T47D (cell line): ENCODE data around the gene TBCE.

Source experiments
- DNase-seq, 2 experiments: peaks; one replicate each; pipeline versions ENCODE4 v3.0.0 to v3.0.0-alpha.2; 2011 to 2012; ENCODE audit warnings: low read depth in 1 of 2, low spot score in 1 of 2
- JUND ChIP-seq: IDR thresholded peaks from 2 replicates; pipeline ENCODE4 v1.6.1; 2012; ENCODE audit warnings: low read depth
- in situ Hi-C: cut with HindIII; loops from 2 replicates; pipeline ENCODE4 v1.10.0; 2016; ENCODE audit warnings: low sequenced_read_pairs, low pct_unique_long_range_greater_than_20kb

The TBCE gene

DNA sequence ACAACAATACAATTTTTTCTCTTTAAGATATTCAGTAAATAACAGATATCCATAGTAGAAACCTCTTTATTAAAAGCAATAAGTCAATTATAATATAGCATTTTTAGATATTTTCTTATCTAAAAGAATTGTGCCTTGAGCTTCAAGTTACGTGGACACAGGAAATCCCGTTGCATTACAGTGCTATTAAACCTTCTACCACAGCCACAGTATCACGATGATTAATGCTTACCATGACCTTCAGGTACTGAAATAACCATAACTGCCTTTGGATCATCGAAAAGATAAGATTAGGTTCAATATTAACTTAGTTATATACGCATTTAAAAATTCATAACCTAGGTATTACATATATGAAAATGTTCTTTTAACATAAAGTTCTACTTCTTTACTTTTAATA, 119.1 kb downstream of the TBCE start:
- DNase-seq, result no peak
- in situ Hi-C loops, result no loop called here
- no peak for TF ChIP-seq JUND

DNA sequence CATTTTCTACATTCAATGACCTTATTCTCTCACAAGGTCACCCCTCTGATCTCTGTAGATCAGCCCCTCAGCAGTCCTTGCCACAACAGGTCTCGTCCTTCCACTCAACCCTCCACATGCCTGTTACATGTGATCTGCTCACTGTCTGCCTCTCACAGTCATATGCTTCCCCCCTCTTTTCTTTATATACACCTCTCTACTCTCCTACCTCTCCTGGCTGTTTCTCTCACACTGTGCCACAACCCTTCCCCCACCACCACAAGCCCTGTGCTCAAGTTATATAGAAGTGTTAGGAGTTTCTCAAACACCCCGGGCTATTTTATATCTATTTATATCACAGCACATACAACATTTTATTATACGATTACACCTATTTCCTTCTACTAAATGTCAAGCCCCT, 124.4 kb downstream of the TBCE start:
- in situ Hi-C loops, result no loop called here
- TF ChIP-seq JUND, result no peak
- DNase-seq, result no peak

DNA sequence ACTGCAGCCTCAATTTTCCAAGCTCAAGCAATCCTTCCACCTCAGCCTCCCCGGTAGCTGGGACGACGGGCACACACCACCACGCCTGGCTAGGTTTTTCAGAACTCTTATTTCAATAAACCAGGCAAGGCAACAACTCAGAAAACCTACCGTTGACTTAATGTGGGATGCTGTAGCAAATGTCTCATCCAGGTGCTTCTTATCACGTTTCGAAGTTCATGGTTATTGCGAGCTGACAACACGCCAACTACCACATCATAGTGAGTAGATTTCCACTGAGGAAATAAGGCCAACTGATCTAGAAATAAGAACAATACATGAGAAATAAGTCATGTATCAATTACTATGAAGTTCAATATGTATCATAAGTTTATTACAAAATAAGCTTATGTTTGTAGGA, 127.3 kb downstream of the TBCE start:
- no peak for DNase-seq
- in situ Hi-C loops, result no loop called here
- TF ChIP-seq JUND, result no peak

DNA sequence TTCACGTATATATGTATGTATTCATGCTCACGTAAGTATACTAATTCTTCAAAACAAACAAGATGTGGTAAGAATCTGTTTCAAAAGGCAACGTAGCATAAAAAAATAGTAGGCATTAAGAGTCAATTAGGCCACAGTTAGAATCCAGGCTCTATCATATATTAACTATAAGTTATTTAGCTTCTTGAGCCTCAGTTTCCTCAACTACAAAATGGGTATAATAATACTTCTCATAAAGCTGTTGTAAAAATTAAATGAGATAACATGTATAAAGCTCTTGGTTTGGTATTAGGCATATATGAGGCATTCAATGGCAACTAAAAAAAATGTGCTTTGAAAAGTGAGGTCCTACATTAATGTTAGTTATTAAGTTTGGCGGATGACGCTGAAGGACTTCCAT, 127.8 kb downstream of the TBCE start:
- in situ Hi-C loops, result no loop called here
- no peak for DNase-seq
- no peak for TF ChIP-seq JUND

DNA sequence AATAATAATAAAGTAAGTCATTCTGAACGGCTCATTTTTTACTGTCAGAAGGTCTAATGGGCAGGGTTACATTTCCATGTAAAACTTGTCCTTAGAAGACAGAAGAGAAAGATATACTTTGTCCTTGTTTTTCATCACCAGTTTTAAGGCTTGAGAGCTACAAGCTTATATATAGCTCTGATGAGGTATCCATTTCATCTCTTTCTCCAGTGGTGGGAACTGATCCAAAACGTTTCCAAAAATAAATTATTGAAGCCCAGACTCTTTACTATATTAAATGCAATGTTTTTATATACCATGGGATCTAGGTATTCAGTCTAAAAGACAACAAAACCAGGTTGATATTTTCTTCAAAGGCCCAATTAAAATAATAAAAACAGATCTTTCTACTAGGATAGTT, 128.3 kb downstream of the TBCE start:
- DNase-seq, result no peak
- in situ Hi-C loops, result no loop called here
- no peak for TF ChIP-seq JUND

DNA sequence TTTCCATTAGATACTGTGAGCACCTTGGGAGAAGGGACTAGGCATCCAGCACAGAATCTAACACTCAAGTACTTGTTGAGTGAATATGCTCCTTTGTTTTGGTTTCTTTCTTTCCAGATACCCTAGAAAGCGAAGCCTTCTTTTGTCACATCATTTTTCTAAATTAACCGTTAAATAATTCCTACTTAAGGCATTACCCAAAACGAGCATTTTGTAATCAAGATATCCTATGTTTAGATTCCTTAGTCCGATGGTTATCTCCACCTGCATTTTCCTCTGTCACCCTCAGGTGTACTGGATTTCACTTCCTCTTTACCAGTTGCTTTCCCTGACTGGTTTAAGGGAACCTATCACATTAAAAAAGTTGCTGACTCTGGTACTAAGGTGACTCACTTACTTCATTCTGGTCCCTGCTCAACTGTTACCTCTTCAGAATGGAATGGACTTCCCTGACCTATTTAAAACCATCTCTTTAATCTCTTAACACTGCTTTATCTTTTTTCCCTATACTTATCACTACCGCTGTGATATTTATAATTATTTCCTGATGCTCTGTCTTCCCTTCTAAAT, 133.8 kb downstream of the TBCE start:
- DNase-seq, result peak in 1 of 2 experiments; percentile 57
- TF ChIP-seq JUND, result no peak
- in situ Hi-C loops, result no loop called here
